Breast epithelium (tissue), 4 donors: ENCODE measurements around the gene PKNOX2. TPM values are rescaled to one million over a fixed set of nuclear protein-coding genes. Genes with fewer than 3 reads are reported as not detected.

Experiments
- DNase-seq, 2 donors: peaks; one replicate each; pipeline ENCODE4 v3.0.0-alpha.2; 2019; ENCODE audit warnings: low spot score in 2 of 2
- H3K27ac ChIP-seq, 2 donors: fragments of 200-600 bp; sonication (generic) in 1 of 2; one replicate each; pipeline ENCODE4 v1.5.1; 2016 to 2019; ENCODE audit warnings: mild to moderate bottlenecking in 1 of 2
- H3K27me3 ChIP-seq, 2 donors: fragments of 200-600 bp; sonication (generic) in 1 of 2; one replicate each; pipeline versions ENCODE4 v1.5.1 to v1.6.0; 2017 to 2019; ENCODE audit warnings: control low read depth in 1 of 2, mild to moderate bottlenecking in 1 of 2
- H3K36me3 ChIP-seq: fragments of 200-600 bp; one replicate; pipeline ENCODE4 v1.5.1; 2019
- H3K4me1 ChIP-seq, 2 donors: fragments of 200-600 bp; sonication (generic); one replicate each; pipeline ENCODE4 v1.5.1; 2016 to 2019; ENCODE audit warnings: control low read depth in 1 of 2
- H3K4me3 ChIP-seq, 3 donors: fragments of 200-600 bp; sonication (generic); 1 replicate in 2 of 3; 2 replicates in 1 of 3; pipeline ENCODE4 v1.5.1; 2016 to 2019; ENCODE audit warnings: mild to moderate bottlenecking in 3 of 3, moderate library complexity in 2 of 3
- H3K9me3 ChIP-seq, 2 donors: fragments of 200-600 bp; sonication (generic) in 1 of 2; one replicate each; pipeline ENCODE4 v1.5.1; 2016 to 2019; ENCODE audit warnings: control low read depth in 1 of 2
- POLR2A ChIP-seq: fragments of 450-650 bp; IDR thresholded peaks from one replicate; pipeline ENCODE4 v1.6.1; 2016; ENCODE audit warnings: antibody characterized with exemption, mild to moderate bottlenecking, moderate library complexity
- POLR2AphosphoS5 ChIP-seq, 3 donors: sonication (generic); formaldehyde crosslinking; IDR thresholded peaks; one replicate each; pipeline ENCODE4 v1.6.1; 2017; ENCODE audit warnings: antibody characterized with exemption in 3 of 3
- intact Hi-C: fragments of 100-400 bp; cut with DNase I; formaldehyde crosslinking; loops from one replicate; pipeline ENCODE4 v1.15.1; 2023; ENCODE audit warnings: low total_unique reads
- total RNA-seq, 3 donors: library from RNA; depleted of rRNA; stranded (reverse); fragments of >200 nt; gene quantifications; one replicate each; pipeline ENCODE4 v1.1.0, GENCODE V29; 2016
- TF ChIP-seq, protein P1 (sequence below), 3 donors: fragments of 450-650 bp; IDR thresholded peaks; one replicate each; pipeline ENCODE4 v1.5.1; 2016 to 2017; ENCODE audit warnings: antibody characterized with exemption in 3 of 3, mild to moderate bottlenecking in 3 of 3, moderate library complexity in 3 of 3

The PKNOX2 gene
- total RNA-seq, 3 donors from 2014 or later: 0.32 to 1.0 (median 0.66) TPM

DNA sequence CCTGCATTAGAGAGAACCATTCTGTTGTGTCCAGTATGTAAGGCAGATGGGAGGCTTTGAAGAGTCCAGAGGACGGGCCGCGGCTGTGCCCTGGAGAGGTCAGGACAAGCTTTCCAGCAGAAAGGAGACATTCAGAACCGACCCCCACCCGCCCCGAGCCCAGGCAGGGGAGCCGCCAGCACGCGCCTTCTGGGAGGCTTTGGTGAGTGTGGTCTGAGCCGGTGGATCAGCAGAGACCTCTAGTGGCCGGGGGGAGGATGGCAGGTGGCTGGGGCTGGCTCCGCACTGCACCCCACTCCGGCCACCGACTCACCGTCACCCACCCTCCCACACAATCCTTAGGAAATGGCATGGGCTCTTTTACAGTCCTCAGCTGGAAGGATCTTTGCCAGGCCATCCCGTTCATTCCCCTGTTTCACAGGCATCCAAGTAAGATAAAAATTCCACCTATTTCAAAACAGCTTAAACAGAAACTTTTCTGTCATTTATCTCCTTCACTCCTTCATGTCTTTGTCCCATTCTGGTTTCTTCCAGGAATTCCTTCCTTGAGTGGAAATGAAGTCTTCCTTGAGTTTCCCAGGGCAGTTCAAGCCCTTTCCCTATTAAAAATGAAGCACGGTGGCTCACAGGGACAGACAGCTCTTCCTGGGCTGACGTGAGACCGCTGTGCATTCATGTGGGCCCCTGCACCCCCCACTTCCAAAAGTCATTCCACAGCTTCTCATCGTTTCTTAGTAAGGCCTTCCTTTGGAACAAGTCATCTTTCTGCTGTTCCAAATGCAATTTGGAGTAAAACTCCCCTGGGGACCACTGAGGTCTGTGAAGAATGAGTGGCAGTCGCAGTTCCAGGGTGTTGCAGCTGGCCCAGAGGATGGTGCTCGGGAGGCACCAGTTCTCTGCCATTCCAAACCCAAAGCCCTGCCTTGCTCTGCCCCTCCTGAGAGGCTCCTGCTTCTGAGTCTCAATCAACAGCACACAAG, 240.6 kb downstream of the PKNOX2 start:
- Histone ChIP-seq H3K9me3 (no peaks in the 10 kb centered on the region), H3K4me3 (no peak overlapping the region), H3K27me3 (peaks cover 0 to 21% of the 10 kb centered on the region in 2 donors), H3K36me3 (no peaks in the 10 kb centered on the region), H3K27ac (no peak overlapping the region), H3K4me1 (no peaks in the 10 kb centered on the region)
- TF ChIP-seq POLR2AphosphoS5 (IDR thresholded peaks at IDR 0.05) (no peak), POLR2A (no peak)
- TF ChIP-seq, protein P1, sequence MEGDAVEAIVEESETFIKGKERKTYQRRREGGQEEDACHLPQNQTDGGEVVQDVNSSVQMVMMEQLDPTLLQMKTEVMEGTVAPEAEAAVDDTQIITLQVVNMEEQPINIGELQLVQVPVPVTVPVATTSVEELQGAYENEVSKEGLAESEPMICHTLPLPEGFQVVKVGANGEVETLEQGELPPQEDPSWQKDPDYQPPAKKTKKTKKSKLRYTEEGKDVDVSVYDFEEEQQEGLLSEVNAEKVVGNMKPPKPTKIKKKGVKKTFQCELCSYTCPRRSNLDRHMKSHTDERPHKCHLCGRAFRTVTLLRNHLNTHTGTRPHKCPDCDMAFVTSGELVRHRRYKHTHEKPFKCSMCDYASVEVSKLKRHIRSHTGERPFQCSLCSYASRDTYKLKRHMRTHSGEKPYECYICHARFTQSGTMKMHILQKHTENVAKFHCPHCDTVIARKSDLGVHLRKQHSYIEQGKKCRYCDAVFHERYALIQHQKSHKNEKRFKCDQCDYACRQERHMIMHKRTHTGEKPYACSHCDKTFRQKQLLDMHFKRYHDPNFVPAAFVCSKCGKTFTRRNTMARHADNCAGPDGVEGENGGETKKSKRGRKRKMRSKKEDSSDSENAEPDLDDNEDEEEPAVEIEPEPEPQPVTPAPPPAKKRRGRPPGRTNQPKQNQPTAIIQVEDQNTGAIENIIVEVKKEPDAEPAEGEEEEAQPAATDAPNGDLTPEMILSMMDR (IDR thresholded peaks at IDR 0.05): peak; percentile 13 to 76 (median 76)
- peak; percentile 39 to 64 for DNase-seq
- intact Hi-C loops: no loop called here

DNA sequence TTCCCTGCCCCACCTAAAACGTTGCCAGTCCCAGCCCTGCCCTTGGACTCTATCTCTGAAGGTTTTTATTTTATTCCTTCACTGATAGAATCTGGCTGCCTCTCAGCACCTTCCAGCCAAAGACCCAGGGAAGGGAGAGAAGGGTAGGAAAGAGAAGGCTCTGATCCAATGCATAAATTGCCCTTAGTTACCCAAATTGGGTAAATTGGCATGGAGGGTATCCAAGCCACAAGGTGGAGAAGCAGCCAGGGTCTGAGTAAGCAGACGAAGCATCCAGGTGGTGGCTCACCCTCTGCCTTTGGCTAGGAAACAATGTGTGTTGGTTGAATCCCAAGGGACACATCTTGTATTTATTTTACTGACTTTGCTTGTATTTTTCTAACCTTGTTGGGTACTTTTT, 242.5 kb downstream of the PKNOX2 start:
- TF ChIP-seq POLR2AphosphoS5 (IDR thresholded peaks at IDR 0.05): no peak
- no peak for TF ChIP-seq POLR2A
- TF ChIP-seq, protein P1 (IDR thresholded peaks at IDR 0.05): no peak
- H3K4me1 ChIP-seq: no peaks in the 10 kb centered on the region
- H3K9me3 ChIP-seq: no peaks in the 10 kb centered on the region
- peak overlapping the region; percentile 61 to 63 for H3K27ac ChIP-seq
- peaks cover 0 to 33% of the 10 kb centered on the region in 2 donors for H3K27me3 ChIP-seq
- peak; percentile 25 to 54 for DNase-seq
- no peaks in the 10 kb centered on the region for H3K36me3 ChIP-seq
- intact Hi-C loops: no loop called here
- no peak overlapping the region for H3K4me3 ChIP-seq

DNA sequence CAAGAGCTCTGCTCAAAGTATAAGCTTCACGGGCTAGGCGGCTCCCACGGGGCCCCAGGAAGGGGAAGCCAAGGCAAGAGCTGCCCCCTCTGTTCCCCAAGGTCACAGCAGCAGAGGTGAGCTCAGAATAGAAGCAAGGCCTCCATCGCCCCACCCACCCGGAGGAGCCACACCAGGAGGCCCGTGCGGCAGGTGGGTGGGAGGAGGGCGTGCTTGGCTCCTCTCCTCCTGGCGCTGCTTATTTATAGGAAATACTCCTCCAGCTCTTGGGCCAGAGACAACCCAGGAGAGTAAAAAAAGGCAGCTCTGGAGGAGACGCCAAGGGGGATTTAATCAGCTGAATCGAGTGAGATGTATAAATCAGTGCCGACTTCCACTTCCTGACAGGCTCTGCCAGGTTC, 243.8 kb downstream of the PKNOX2 start:
- H3K27me3 ChIP-seq: peaks cover 0 to 22% of the 10 kb centered on the region in 2 donors

DNA sequence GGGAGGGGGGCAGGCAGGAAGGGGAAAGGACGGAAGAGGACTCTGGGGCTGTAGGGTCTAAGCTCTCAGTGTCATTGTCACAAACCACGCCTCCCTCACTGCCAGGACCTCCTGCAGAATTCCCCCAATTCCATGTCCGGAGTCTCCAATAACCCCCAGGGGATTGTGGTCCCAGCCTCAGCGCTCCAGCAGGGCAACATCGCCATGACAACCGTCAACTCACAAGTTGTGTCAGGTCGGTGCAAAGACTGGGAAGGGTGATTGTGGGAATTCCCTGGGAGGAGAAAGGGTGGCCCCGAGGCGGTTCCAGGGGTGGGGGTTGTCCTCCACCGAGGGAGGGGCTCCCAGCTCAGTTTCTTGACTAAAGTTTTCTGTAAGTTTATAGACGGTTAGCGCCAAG, 245.5 kb downstream of the PKNOX2 start:
- TF ChIP-seq POLR2A: no peak
- Histone ChIP-seq H3K4me1 (no peaks in the 10 kb centered on the region), H3K27ac (no peak overlapping the region), H3K4me3 (no peak overlapping the region), H3K36me3 (no peaks in the 10 kb centered on the region), H3K9me3 (no peaks in the 10 kb centered on the region), H3K27me3 (peaks cover 0 to 12% of the 10 kb centered on the region in 2 donors)
- DNase-seq: peak; percentile 45 to 48
- intact Hi-C loops: no loop called here

More for the DNA sequence above, 243.8 kb downstream of the PKNOX2 start:
- TF ChIP-seq POLR2A (no peak), POLR2AphosphoS5 (IDR thresholded peaks at IDR 0.05) (no peak)
- TF ChIP-seq, protein P1 (IDR thresholded peaks at IDR 0.05): no peak
- Histone ChIP-seq H3K4me3 (no peak overlapping the region), H3K36me3 (no peaks in the 10 kb centered on the region), H3K9me3 (no peaks in the 10 kb centered on the region), H3K27ac (peak overlapping the region; percentile 3 to 59), H3K4me1 (no peaks in the 10 kb centered on the region)
- intact Hi-C loops: no loop called here
- DNase-seq: peak; percentile 43 to 58

DNA sequence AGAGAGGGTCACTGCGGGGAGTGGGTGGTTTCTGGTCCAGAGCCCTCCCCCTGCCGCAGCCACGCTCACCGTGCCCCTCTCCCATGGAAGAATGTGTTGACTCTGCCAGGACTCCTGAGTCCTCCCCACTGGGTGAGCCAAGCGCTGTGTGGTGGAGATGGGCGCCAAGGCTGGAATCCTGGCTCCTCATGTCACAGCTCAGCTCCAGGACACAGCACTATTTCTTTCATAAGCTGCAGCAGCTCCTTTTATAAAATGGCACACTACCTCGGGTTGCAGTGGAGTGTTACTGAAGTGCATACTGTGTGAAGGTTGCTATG, 247.6 kb downstream of the PKNOX2 start:
- Histone ChIP-seq H3K27ac (peak overlapping the region in 1 of 2 donors; percentile 19), H3K27me3 (peaks cover 0 to 12% of the 10 kb centered on the region in 2 donors), H3K4me3 (no peak overlapping the region), H3K9me3 (no peaks in the 10 kb centered on the region), H3K36me3 (no peaks in the 10 kb centered on the region), H3K4me1 (no peaks in the 10 kb centered on the region)
- intact Hi-C loops: no loop called here
- DNase-seq: peak in 1 of 2 donors; percentile 35
- TF ChIP-seq, protein P1 (IDR thresholded peaks at IDR 0.05): no peak
- TF ChIP-seq POLR2A: no peak
- TF ChIP-seq POLR2AphosphoS5 (IDR thresholded peaks at IDR 0.05): no peak
